ENCODE measurements around the gene MMS22L. TPM values are rescaled to one million over a fixed set of nuclear protein-coding genes. Genes with fewer than 3 reads are reported as not detected.

Gene MMS22L
- total and polyA plus RNA-seq, 2 of the 13 experiments (the other 11 are each of a cell fraction or from before 2014, with no cell fraction given) = 6.2 to 32.9 TPM

DNA sequence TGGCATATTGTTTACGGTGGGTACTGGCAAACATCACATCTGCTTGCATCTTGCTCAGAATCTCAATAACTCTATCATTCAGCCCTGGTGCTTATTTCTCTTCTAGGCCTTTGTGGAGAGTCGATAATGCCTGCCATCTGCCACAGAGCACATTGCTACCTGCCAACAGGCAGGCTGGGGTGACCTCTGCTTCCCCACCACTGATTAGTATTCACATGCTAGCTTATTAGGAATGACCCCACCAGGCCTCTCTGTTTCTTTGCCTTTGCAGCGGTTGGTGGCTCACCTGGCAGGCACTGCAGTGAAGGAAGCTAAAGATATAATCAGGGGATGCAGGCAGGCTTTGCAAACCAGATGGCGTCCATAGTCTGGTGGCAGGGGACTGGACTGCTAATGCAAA is 154.5 kb downstream of the MMS22L start (continued):
- TF ChIP-seq, protein P1, sequence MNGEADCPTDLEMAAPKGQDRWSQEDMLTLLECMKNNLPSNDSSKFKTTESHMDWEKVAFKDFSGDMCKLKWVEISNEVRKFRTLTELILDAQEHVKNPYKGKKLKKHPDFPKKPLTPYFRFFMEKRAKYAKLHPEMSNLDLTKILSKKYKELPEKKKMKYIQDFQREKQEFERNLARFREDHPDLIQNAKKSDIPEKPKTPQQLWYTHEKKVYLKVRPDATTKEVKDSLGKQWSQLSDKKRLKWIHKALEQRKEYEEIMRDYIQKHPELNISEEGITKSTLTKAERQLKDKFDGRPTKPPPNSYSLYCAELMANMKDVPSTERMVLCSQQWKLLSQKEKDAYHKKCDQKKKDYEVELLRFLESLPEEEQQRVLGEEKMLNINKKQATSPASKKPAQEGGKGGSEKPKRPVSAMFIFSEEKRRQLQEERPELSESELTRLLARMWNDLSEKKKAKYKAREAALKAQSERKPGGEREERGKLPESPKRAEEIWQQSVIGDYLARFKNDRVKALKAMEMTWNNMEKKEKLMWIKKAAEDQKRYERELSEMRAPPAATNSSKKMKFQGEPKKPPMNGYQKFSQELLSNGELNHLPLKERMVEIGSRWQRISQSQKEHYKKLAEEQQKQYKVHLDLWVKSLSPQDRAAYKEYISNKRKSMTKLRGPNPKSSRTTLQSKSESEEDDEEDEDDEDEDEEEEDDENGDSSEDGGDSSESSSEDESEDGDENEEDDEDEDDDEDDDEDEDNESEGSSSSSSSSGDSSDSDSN (CRISPR knock-in tag; IDR thresholded peaks at IDR 0.05) = no peak
- TF ChIP-seq NFKB2 (CRISPR knock-in tag; IDR thresholded peaks at IDR 0.05; ENCODE audit: borderline replicate concordance) = no peak
- no peak for TF ChIP-seq ZNF549 (CRISPR knock-in tag; IDR thresholded peaks at IDR 0.05)
- no peak for TF ChIP-seq ZNF878 (CRISPR knock-in tag; IDR thresholded peaks at IDR 0.05)
- TF ChIP-seq, protein P2, sequence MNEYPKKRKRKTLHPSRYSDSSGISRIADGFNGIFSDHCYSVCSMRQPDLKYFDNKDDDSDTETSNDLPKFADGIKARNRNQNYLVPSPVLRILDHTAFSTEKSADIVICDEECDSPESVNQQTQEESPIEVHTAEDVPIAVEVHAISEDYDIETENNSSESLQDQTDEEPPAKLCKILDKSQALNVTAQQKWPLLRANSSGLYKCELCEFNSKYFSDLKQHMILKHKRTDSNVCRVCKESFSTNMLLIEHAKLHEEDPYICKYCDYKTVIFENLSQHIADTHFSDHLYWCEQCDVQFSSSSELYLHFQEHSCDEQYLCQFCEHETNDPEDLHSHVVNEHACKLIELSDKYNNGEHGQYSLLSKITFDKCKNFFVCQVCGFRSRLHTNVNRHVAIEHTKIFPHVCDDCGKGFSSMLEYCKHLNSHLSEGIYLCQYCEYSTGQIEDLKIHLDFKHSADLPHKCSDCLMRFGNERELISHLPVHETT (CRISPR knock-in tag; conservative IDR thresholded peaks at IDR 0.05) = no peak
- TF ChIP-seq FOXA1 (IDR thresholded peaks at IDR 0.05) = no peak
- no peak for TF ChIP-seq FOXA1 (CRISPR knock-in tag; IDR thresholded peaks at IDR 0.05)
- no peak for TF ChIP-seq SCMH1 (CRISPR knock-in tag; IDR thresholded peaks at IDR 0.05; ENCODE audit: borderline replicate concordance)
- TF ChIP-seq MTA3 (CRISPR knock-in tag; IDR thresholded peaks at IDR 0.05) = no peak
- no peak for TF ChIP-seq PCBP1 (IDR thresholded peaks at IDR 0.05; ENCODE audit: borderline replicate concordance, low read depth, low read length)
- TF ChIP-seq, protein P3, sequence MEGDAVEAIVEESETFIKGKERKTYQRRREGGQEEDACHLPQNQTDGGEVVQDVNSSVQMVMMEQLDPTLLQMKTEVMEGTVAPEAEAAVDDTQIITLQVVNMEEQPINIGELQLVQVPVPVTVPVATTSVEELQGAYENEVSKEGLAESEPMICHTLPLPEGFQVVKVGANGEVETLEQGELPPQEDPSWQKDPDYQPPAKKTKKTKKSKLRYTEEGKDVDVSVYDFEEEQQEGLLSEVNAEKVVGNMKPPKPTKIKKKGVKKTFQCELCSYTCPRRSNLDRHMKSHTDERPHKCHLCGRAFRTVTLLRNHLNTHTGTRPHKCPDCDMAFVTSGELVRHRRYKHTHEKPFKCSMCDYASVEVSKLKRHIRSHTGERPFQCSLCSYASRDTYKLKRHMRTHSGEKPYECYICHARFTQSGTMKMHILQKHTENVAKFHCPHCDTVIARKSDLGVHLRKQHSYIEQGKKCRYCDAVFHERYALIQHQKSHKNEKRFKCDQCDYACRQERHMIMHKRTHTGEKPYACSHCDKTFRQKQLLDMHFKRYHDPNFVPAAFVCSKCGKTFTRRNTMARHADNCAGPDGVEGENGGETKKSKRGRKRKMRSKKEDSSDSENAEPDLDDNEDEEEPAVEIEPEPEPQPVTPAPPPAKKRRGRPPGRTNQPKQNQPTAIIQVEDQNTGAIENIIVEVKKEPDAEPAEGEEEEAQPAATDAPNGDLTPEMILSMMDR (CRISPR knock-in tag; IDR thresholded peaks at IDR 0.05) = no peak
- TF ChIP-seq, protein P4, sequence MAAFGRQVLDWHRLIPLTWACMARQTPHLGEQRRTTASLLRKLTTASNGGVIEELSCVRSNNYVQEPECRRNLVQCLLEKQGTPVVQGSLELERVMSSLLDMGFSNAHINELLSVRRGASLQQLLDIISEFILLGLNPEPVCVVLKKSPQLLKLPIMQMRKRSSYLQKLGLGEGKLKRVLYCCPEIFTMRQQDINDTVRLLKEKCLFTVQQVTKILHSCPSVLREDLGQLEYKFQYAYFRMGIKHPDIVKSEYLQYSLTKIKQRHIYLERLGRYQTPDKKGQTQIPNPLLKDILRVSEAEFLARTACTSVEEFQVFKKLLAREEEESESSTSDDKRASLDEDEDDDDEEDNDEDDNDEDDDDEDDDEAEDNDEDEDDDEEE (CRISPR knock-in tag; IDR thresholded peaks at IDR 0.05) = no peak
- TF ChIP-seq, protein P5, sequence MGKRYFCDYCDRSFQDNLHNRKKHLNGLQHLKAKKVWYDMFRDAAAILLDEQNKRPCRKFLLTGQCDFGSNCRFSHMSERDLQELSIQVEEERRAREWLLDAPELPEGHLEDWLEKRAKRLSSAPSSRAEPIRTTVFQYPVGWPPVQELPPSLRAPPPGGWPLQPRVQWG (CRISPR knock-in tag; IDR thresholded peaks at IDR 0.05; ENCODE audit: borderline replicate concordance, low read depth) = no peak

Measured in HepG2 (cell line).